Stomach (tissue), 4 donors: ENCODE measurements around the gene THEM4.

Source experiments
- EP300 ChIP-seq: sonication (generic); formaldehyde crosslinking; IDR thresholded peaks from one replicate; pipeline ENCODE4 v1.6.1; 2017; ENCODE audit warnings: antibody characterized with exemption
- POLR2A ChIP-seq, 4 donors: fragments of 450-650 bp; IDR thresholded peaks; one replicate each; pipeline ENCODE4 v1.6.1; 2016; ENCODE audit warnings: antibody characterized with exemption in 4 of 4, control low read depth in 2 of 4, mild to moderate bottlenecking in 1 of 4, moderate library complexity in 1 of 4
- POLR2AphosphoS5 ChIP-seq, 3 donors: sonication (generic); formaldehyde crosslinking; IDR thresholded peaks; one replicate each; pipeline ENCODE4 v1.6.1; 2016; ENCODE audit warnings: antibody characterized with exemption in 3 of 3
- TF ChIP-seq, protein P1 (sequence below), 7 experiments: fragments of 450-650 bp in 4 of 7; fragments of 200-600 bp in 3 of 7; sonication (generic) in 3 of 7; IDR thresholded peaks; one replicate each; pipeline ENCODE4 v1.5.1; 2016 to 2019; ENCODE audit warnings: antibody characterized with exemption in 7 of 7, control low read depth in 2 of 7, mild to moderate bottlenecking in 1 of 7

GRCh38 chr1:151840421-151840820 lies 68.9 kb downstream of the THEM4 start:
- no peak for TF ChIP-seq POLR2A (IDR thresholded peaks at IDR 0.05)
- no peak for TF ChIP-seq POLR2AphosphoS5 (IDR thresholded peaks at IDR 0.05)
- no peak for TF ChIP-seq EP300
- TF ChIP-seq, protein P1, sequence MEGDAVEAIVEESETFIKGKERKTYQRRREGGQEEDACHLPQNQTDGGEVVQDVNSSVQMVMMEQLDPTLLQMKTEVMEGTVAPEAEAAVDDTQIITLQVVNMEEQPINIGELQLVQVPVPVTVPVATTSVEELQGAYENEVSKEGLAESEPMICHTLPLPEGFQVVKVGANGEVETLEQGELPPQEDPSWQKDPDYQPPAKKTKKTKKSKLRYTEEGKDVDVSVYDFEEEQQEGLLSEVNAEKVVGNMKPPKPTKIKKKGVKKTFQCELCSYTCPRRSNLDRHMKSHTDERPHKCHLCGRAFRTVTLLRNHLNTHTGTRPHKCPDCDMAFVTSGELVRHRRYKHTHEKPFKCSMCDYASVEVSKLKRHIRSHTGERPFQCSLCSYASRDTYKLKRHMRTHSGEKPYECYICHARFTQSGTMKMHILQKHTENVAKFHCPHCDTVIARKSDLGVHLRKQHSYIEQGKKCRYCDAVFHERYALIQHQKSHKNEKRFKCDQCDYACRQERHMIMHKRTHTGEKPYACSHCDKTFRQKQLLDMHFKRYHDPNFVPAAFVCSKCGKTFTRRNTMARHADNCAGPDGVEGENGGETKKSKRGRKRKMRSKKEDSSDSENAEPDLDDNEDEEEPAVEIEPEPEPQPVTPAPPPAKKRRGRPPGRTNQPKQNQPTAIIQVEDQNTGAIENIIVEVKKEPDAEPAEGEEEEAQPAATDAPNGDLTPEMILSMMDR (IDR thresholded peaks at IDR 0.05) = no peak
